K562 (cell line): ENCODE data around the gene TERC. TPM values are rescaled to one million over a fixed set of nuclear protein-coding genes. Genes with fewer than 3 reads are reported as not detected.
A peak's percentile ranks its signal among the peaks of the same experiment; 100 is the strongest.

ENCODE experiments used
- AFF1 ChIP-seq, 2 experiments: fragments of 450-650 bp; IDR thresholded peaks; 2 replicates each; pipeline ENCODE4 v1.6.1; 2018; ENCODE audit warnings: mild to moderate bottlenecking in 2 of 2, low read depth in 1 of 2; ENCODE audit not compliant: partially characterized antibody in 2 of 2
- ARHGAP35 ChIP-seq: fragments of 450-650 bp; IDR thresholded peaks from 2 replicates; pipeline ENCODE4 v1.6.1; 2018; ENCODE audit not compliant: partially characterized antibody
- ARID2 ChIP-seq: fragments of 450-650 bp; IDR thresholded peaks from 2 replicates; pipeline ENCODE4 v1.6.1; 2017; ENCODE audit warnings: antibody characterized with exemption, mild to moderate bottlenecking
- CGGBP1 ChIP-seq: fragments of 250-450 bp; sonication (Bioruptor Pico); IDR thresholded peaks from 2 replicates; pipeline ENCODE4 v1.9.0; 2021; ENCODE audit warnings: mild to moderate bottlenecking
- CTCF ChIP-seq, 3 experiments: IDR thresholded peaks in 2 of 3; conservative IDR thresholded peaks in 1 of 3; 2 replicates each; pipeline ENCODE4 v1.5.1; 2011 to 2012; ENCODE audit warnings: low read length in 3 of 3, mild to moderate bottlenecking in 3 of 3, control low read depth in 2 of 3, improper control_type of control experiment in 1 of 3, inconsistent platforms in 1 of 3, low read depth in 1 of 3, mixed read lengths in 1 of 3, moderate library complexity in 1 of 3; ENCODE audit not compliant: insufficient read depth in 2 of 3
- FOXP1 ChIP-seq: sonication (generic); formaldehyde crosslinking; IDR thresholded peaks from 2 replicates; pipeline ENCODE4 v1.8.0; 2022; ENCODE audit warnings: mild to moderate bottlenecking, missing genetic modification reagents
- GATA2 ChIP-seq: sonication (generic); formaldehyde crosslinking; IDR thresholded peaks from 2 replicates; pipeline ENCODE4 v1.4.0; 2020; ENCODE audit warnings: mild to moderate bottlenecking, missing genetic modification reagents
- HDAC8 ChIP-seq: fragments of 450-650 bp; IDR thresholded peaks from 2 replicates; pipeline ENCODE4 v1.6.1; 2016; ENCODE audit warnings: mild to moderate bottlenecking, missing genetic modification characterization, moderate library complexity, missing compliant biosample characterization
- JUND ChIP-seq, 2 experiments: IDR thresholded peaks; 2 replicates in 1 of 2; 3 replicates in 1 of 2; pipeline ENCODE4 v1.6.1; 2011; ENCODE audit warnings: borderline replicate concordance in 2 of 2, low read depth in 2 of 2, low read length in 2 of 2, improper control_type of control experiment in 1 of 2, missing biosample characterization in 1 of 2, missing genetic modification characterization in 1 of 2, missing genetic modification reagents in 1 of 2
- KAT2B ChIP-seq: IDR thresholded peaks from one replicate; pipeline ENCODE4 v1.6.1; 2012; ENCODE audit warnings: low read depth, mild to moderate bottlenecking, control low read depth, inconsistent platforms, low read length, moderate library complexity
- LEF1 ChIP-seq: fragments of 450-650 bp; IDR thresholded peaks from 2 replicates; pipeline ENCODE4 v1.6.1; 2016; ENCODE audit warnings: mild to moderate bottlenecking
- MAX ChIP-seq: sonication (generic); formaldehyde crosslinking; IDR thresholded peaks from 2 replicates; pipeline ENCODE4 v1.9.0; 2022; ENCODE audit warnings: mild to moderate bottlenecking, missing genetic modification reagents
- PHB ChIP-seq: fragments of 250-450 bp; sonication (Bioruptor Pico); IDR thresholded peaks from 2 replicates; pipeline ENCODE4 v1.5.0; 2021
- POLR2A ChIP-seq: fragments of 450-650 bp; conservative IDR thresholded peaks from 2 replicates; pipeline ENCODE4 v1.6.1; 2016
- RBM17 ChIP-seq: fragments of 200-400 bp; formaldehyde crosslinking; IDR thresholded peaks from 2 replicates; pipeline ENCODE4 v1.6.1; 2017; ENCODE audit warnings: low read depth, mild to moderate bottlenecking, low read length, borderline replicate concordance
- SMARCE1 ChIP-seq: fragments of 450-650 bp; IDR thresholded peaks from 2 replicates; pipeline ENCODE4 v1.7.1; 2016; ENCODE audit warnings: mild to moderate bottlenecking
- TEAD2 ChIP-seq: fragments of 450-650 bp; IDR thresholded peaks from 2 replicates; pipeline ENCODE4 v1.6.1; 2016; ENCODE audit warnings: missing genetic modification characterization, control low read depth, missing compliant biosample characterization
- ZKSCAN3 ChIP-seq: fragments of 250-450 bp; sonication (Bioruptor Pico); IDR thresholded peaks from 2 replicates; pipeline ENCODE4 v1.4.0; 2020
- ZNF174 ChIP-seq: fragments of 250-450 bp; sonication (Bioruptor Pico); IDR thresholded peaks from 2 replicates; pipeline ENCODE4 v1.4.0; 2020; ENCODE audit warnings: mild to moderate bottlenecking
- ZNF445 ChIP-seq: fragments of 250-450 bp; sonication (Bioruptor Pico); IDR thresholded peaks from 2 replicates; pipeline ENCODE4 v1.4.0; 2020; ENCODE audit warnings: low read depth, mild to moderate bottlenecking, moderate library complexity
- ZNF551 ChIP-seq: fragments of 250-450 bp; sonication (Bioruptor Pico); IDR thresholded peaks from 2 replicates; pipeline ENCODE4 v1.5.0; 2021; ENCODE audit warnings: mild to moderate bottlenecking, moderate library complexity
- ZNF717 ChIP-seq: fragments of 250-450 bp; sonication (Bioruptor Pico); IDR thresholded peaks from 2 replicates; pipeline ENCODE4 v1.5.0; 2021
- polyA plus RNA-seq, 8 experiments: library from polyadenylated mRNA; depleted of rRNA in 4 of 8; stranded (reverse) in 5 of 8; unstranded in 3 of 8; fragments of >200 nt; fragmentation: Nextera tagmentation in 2 of 8; fragmentation: Illumina TruSeq in 1 of 8; extraction: Ambion mirVana in 2 of 8; extraction: Trizol in 1 of 8; gene quantifications; 2 replicates each; pipeline versions ENCODE4 v1.2.1 to v1.2.3, GENCODE V29; 2011 to 2014; ENCODE audit warnings: inconsistent platforms in 1 of 8, missing spikeins in 1 of 8
- total RNA-seq, 7 experiments: library from RNA; depleted of rRNA in 6 of 7; stranded (reverse); fragments of >200 nt in 6 of 7; fragmentation: Illumina TruSeq in 2 of 7; extraction: Trizol in 2 of 7; gene quantifications; 2 replicates each; pipeline versions ENCODE4 v1.2.1 to v1.2.3, GENCODE V29; 2011 to 2021; ENCODE audit warnings: low replicate concordance in 1 of 7

TERC gene
- total and polyA plus RNA-seq, 9 of the 15 experiments (the other 6 are each of a cell fraction or from before 2014, with no cell fraction given): 0.77 to 234 (median 27.9) TPM; not detected in 3

- TF ChIP-seq CGGBP1 (CRISPR knock-in tag) (no peak), ZNF174 (CRISPR knock-in tag) (no peak), MAX (peak; percentile 62), PHB (CRISPR knock-in tag) (no peak), GATA2 (peak; percentile 12; the same call in 1 of the 2 replicates), CTCF (IDR thresholded peaks at IDR 0.05 in 2 of 3, conservative IDR thresholded peaks at IDR 0.05 in 1 of 3; ENCODE audit: insufficient read depth in 2 of 3, low read depth in 1 of 3, low read length in 3 of 3) (peak; percentile 21 to 37 (median 29); a peak in 2 of 6 replicates), POLR2A (peak; percentile 99), ZNF551 (CRISPR knock-in tag) (no peak), ARHGAP35 (no peak), HDAC8 (tag) (no peak; the same call in 1 of the 2 replicates), SMARCE1 (peak; percentile 18; the same call in 1 of the 2 replicates), JUND (IDR thresholded peaks at IDR 0.05; ENCODE audit: borderline replicate concordance, low read depth, low read length) (peak; percentile 70), JUND (tag; IDR thresholded peaks at IDR 0.05; ENCODE audit: borderline replicate concordance, low read depth, low read length) (peak; percentile 74; the same call in 2 of the 3 replicates), TEAD2 (tag) (no peak), ZNF717 (CRISPR knock-in tag) (peak; percentile 40; the same call in 1 of the 2 replicates), AFF1 (IDR thresholded peaks at IDR 0.05; ENCODE audit: low read depth in 1 of 2, partially characterized antibody in 2 of 2) (no peak), KAT2B (no peak), LEF1 (no peak), RBM17 (no peak), ZKSCAN3 (no peak), ZNF445 (CRISPR knock-in tag) (no peak), ARID2 (no peak), FOXP1 (CRISPR knock-in tag) (no peak; the same call in 1 of the 2 replicates)
Measured at GRCh38 chr3:169772897-169773816, 8.3 kb upstream of the TERC start, which contains the start of gene MYNN (continued).
